ENCODE measurements around the gene NHLRC4.

Gene NHLRC4

GRCh38 chr16:533391-534123 lies 33.2 kb upstream of the NHLRC4 start:
- DNase-seq (ENCODE audit: low read depth): no peak
- no peak overlapping the region for H3K4me3 ChIP-seq (ENCODE audit: low read depth, low read length)
- no peak for TF ChIP-seq CTCF (IDR thresholded peaks at IDR 0.05; ENCODE audit: control insufficient read depth, extremely low read depth, insufficient read depth)

DNA sequence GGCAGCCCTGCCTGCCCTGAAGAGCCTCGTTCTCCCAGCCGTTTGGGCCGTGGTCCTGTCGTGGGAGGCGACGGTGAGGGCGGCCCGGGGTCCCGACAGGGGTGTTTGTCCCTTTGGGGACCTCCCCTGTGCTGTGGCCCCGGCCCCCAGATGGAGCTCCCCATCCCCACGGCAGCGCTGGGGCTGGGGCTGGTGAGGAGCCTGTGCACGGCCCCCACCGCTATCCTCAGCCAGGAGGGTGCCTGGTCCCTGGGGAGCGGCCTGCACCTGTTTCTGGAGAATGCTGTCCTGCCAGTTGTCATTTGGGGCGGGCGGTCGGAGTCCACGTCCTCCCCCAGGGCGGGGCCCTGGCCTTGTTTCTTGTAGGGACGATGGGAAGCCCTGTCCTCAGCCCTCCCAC lies 32.7 kb upstream of the NHLRC4 start:
- DNase-seq (ENCODE audit: low read depth): no peak
- TF ChIP-seq CTCF (IDR thresholded peaks at IDR 0.05; ENCODE audit: control insufficient read depth, extremely low read depth, insufficient read depth): no peak
- no peak overlapping the region for H3K4me3 ChIP-seq (ENCODE audit: low read depth, low read length)

GRCh38 chr16:534856-535445 lies 31.9 kb upstream of the NHLRC4 start:
- no peak overlapping the region for H3K4me3 ChIP-seq (ENCODE audit: low read depth, low read length)
- no peak for DNase-seq (ENCODE audit: low read depth)
- no peak for TF ChIP-seq CTCF (IDR thresholded peaks at IDR 0.05; ENCODE audit: control insufficient read depth, extremely low read depth, insufficient read depth)

GRCh38 chr16:535446-536405 lies 31.1 kb upstream of the NHLRC4 start:
- no peak for DNase-seq (ENCODE audit: low read depth)
- no peak overlapping the region for H3K4me3 ChIP-seq (ENCODE audit: low read depth, low read length)
- TF ChIP-seq CTCF (IDR thresholded peaks at IDR 0.05; ENCODE audit: control insufficient read depth, extremely low read depth, insufficient read depth): no peak

DNA sequence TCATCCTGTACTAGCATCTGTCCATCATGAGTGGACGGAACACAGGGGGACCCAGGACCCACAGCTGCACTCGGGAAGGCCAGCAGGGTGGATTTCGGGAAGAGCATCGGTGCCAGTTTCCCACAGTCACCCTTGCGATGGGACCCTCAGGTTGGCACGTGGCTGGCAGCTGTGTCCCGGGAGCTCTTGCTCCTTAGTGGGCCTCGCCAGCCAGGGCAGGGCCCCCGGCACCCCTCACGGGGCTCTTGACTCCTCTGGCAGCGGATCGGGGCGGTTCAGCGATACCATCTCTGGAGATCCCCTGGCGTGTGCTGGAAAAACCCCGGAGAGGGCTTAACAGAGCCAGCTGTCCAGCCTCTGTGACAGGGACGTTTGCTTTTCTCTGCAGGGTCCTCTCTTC lies 30.1 kb upstream of the NHLRC4 start:
- DNase-seq (ENCODE audit: low read depth): no peak
- no peak for TF ChIP-seq CTCF (IDR thresholded peaks at IDR 0.05; ENCODE audit: control insufficient read depth, extremely low read depth, insufficient read depth)
- no peak overlapping the region for H3K4me3 ChIP-seq (ENCODE audit: low read depth, low read length)

GRCh38 chr16:537415-538335 lies 29.1 kb upstream of the NHLRC4 start:
- no peak for DNase-seq (ENCODE audit: low read depth)
- H3K4me3 ChIP-seq (ENCODE audit: low read depth, low read length): no peak overlapping the region
- TF ChIP-seq CTCF (IDR thresholded peaks at IDR 0.05; ENCODE audit: control insufficient read depth, extremely low read depth, insufficient read depth): no peak
